KMS-11 (cell line): ENCODE measurements around the gene ITGA11.

ENCODE experiments used
- H2AFZ ChIP-seq: fragments of 200-600 bp; sonication (generic); 2 replicates; pipeline ENCODE4 v1.6.1; 2016; ENCODE audit warnings: antibody characterized with exemption, mixed run types, low read depth
- H3K27ac ChIP-seq: fragments of 200-600 bp; sonication (generic); 2 replicates; pipeline ENCODE4 v1.6.1; 2016; ENCODE audit warnings: mild to moderate bottlenecking, mixed run types
- H3K27me3 ChIP-seq: fragments of 200-600 bp; sonication (generic); 2 replicates; pipeline ENCODE4 v1.6.1; 2017; ENCODE audit warnings: mild to moderate bottlenecking, low read depth, mixed run types, moderate library complexity; ENCODE audit not compliant: insufficient read depth
- H3K36me3 ChIP-seq: fragments of 200-600 bp; sonication (generic); 2 replicates; pipeline ENCODE4 v1.6.1; 2017; ENCODE audit warnings: mild to moderate bottlenecking, mixed run types; ENCODE audit not compliant: insufficient read depth
- H3K4me1 ChIP-seq: fragments of 200-600 bp; sonication (generic); 2 replicates; pipeline ENCODE4 v1.6.1; 2016; ENCODE audit warnings: mild to moderate bottlenecking, low read depth, mixed run types; ENCODE audit not compliant: poor library complexity, severe bottlenecking
- H3K4me2 ChIP-seq: fragments of 200-600 bp; sonication (generic); 2 replicates; pipeline ENCODE4 v1.7.0; 2016; ENCODE audit warnings: mild to moderate bottlenecking, mixed run types
- H3K4me3 ChIP-seq: fragments of 200-600 bp; sonication (generic); IDR thresholded peaks from 2 replicates; pipeline ENCODE4 v1.6.1; 2017; ENCODE audit warnings: low read depth, low read length, mixed read lengths; ENCODE audit not compliant: insufficient read depth
- H3K79me2 ChIP-seq: fragments of 200-600 bp; sonication (generic); 2 replicates; pipeline ENCODE4 v1.6.1; 2016; ENCODE audit warnings: low read depth, mixed run types; ENCODE audit not compliant: insufficient read depth
- H3K9ac ChIP-seq: fragments of 200-600 bp; sonication (generic); 2 replicates; pipeline ENCODE4 v1.6.1; 2016; ENCODE audit warnings: mild to moderate bottlenecking, mixed run types
- H4K20me1 ChIP-seq: fragments of 200-600 bp; sonication (generic); 2 replicates; pipeline ENCODE4 v1.6.1; 2016; ENCODE audit warnings: mild to moderate bottlenecking, mixed run types; ENCODE audit not compliant: insufficient read depth
- CTCF ChIP-seq: fragments of 200-600 bp; sonication (generic); conservative IDR thresholded peaks from 2 replicates; pipeline ENCODE4 v1.6.1; 2017; ENCODE audit warnings: low read depth, mild to moderate bottlenecking, antibody characterized with exemption, low read length, moderate library complexity, mixed read lengths

Gene ITGA11

GRCh38 chr15:68441045-68441743 is 9.2 kb upstream of the ITGA11 start:
- no peaks in the 10 kb centered on the region for H3K27me3 ChIP-seq
- H3K79me2 ChIP-seq: no peaks in the 10 kb centered on the region

GRCh38 chr15:68440136-68440535 is 8.2 kb upstream of the ITGA11 start:
- TF ChIP-seq CTCF: no peak
- Histone ChIP-seq H3K27ac (no peak overlapping the region), H4K20me1 (no peaks in the 10 kb centered on the region), H3K4me1 (no peaks in the 10 kb centered on the region), H3K4me3 (no peak overlapping the region), H3K27me3 (no peaks in the 10 kb centered on the region), H2AFZ (no peak overlapping the region), H3K79me2 (no peaks in the 10 kb centered on the region), H3K4me2 (no peak overlapping the region), H3K36me3 (no peaks in the 10 kb centered on the region), H3K9ac (no peak overlapping the region)

More at GRCh38 chr15:68441045-68441743, 9.2 kb upstream of the ITGA11 start:
- no peak overlapping the region for H2AFZ ChIP-seq
- no peaks in the 10 kb centered on the region for H3K36me3 ChIP-seq
- H3K9ac ChIP-seq: no peak overlapping the region
- no peaks in the 10 kb centered on the region for H4K20me1 ChIP-seq
- no peak for TF ChIP-seq CTCF
- H3K4me1 ChIP-seq: no peaks in the 10 kb centered on the region
- no peak overlapping the region for H3K27ac ChIP-seq
- H3K4me2 ChIP-seq: no peak overlapping the region
- H3K4me3 ChIP-seq: no peak overlapping the region

GRCh38 chr15:68439506-68439905 is 7.5 kb upstream of the ITGA11 start:
- no peak for TF ChIP-seq CTCF
- Histone ChIP-seq H2AFZ (no peak overlapping the region), H3K79me2 (no peaks in the 10 kb centered on the region), H3K36me3 (no peaks in the 10 kb centered on the region), H4K20me1 (no peaks in the 10 kb centered on the region), H3K27ac (no peak overlapping the region), H3K4me1 (no peaks in the 10 kb centered on the region), H3K4me2 (no peak overlapping the region), H3K4me3 (no peak overlapping the region), H3K27me3 (no peaks in the 10 kb centered on the region), H3K9ac (no peak overlapping the region)

GRCh38 chr15:68436680-68437079 is 4.7 kb upstream of the ITGA11 start:
- Histone ChIP-seq H4K20me1 (no peaks in the 10 kb centered on the region), H3K27ac (no peak overlapping the region), H3K36me3 (no peaks in the 10 kb centered on the region), H3K4me1 (no peaks in the 10 kb centered on the region), H3K27me3 (no peaks in the 10 kb centered on the region), H3K9ac (no peak overlapping the region), H3K4me2 (no peak overlapping the region), H3K4me3 (no peak overlapping the region), H3K79me2 (no peaks in the 10 kb centered on the region), H2AFZ (no peak overlapping the region)
- TF ChIP-seq CTCF: no peak
